GM12878 (cell line): ENCODE measurements around the gene EXD3. TPM values are rescaled to one million over a fixed set of nuclear protein-coding genes. Genes with fewer than 3 reads are reported as not detected.

Source experiments
- ATAC-seq: fragments of 200-7000 bp; cut with Tn5 transposase; 3 replicates; pipeline ENCODE4 v1.9.1; 2020; ENCODE audit warnings: mild to moderate bottlenecking, moderate library complexity
- BruUV-seq: library from RNA; stranded (reverse); fragments of 400-500 nt; replicated peaks from 2 replicates; lab custom pipeline; 2021; lab: Mats Ljungman, UMichigan
- CTCF ChIA-PET: fragments of 300-600 bp; sonication (Branson Sonifier 250); formaldehyde crosslinking; extraction: SDS; loops from one replicate; lab custom pipeline; 2021; ENCODE audit warnings: inconsistent platforms; lab: Yijun Ruan, JAX
- POLR2A ChIA-PET: fragments of 350-600 bp; formaldehyde crosslinking; extraction: SDS; loops from one replicate; lab custom pipeline; 2021; ENCODE audit warnings: inconsistent platforms; lab: Charles Lee
- RAD21 ChIA-PET: fragments of 300-600 bp; sonication (Branson Sonifier 250); formaldehyde crosslinking; loops from one replicate; lab custom pipeline; 2023; ENCODE audit warnings: antibody characterized with exemption; ENCODE audit not compliant: unreplicated experiment; lab: Charles Lee
- SMC1A ChIA-PET: fragments of 300-600 bp; sonication (Branson Sonifier 250); formaldehyde crosslinking; loops from one replicate; lab custom pipeline; 2023; ENCODE audit not compliant: unreplicated experiment, uncharacterized antibody; lab: Charles Lee
- DNase-seq: peaks from one replicate; pipeline ENCODE4 v3.0.0-alpha.2; 2011; ENCODE audit warnings: low read depth, low spot score
- FAIRE-seq: peaks from 3 replicates; lab custom pipeline; 2011; peaks lifted over from hg19 to GRCh38; lab: Jason Lieb, UNC
- H2AFZ ChIP-seq: 2 replicates; pipeline ENCODE4 v1.6.0; 2011; ENCODE audit warnings: low read depth, low read length, control low read depth; ENCODE audit not compliant: control insufficient read depth
- H3K27ac ChIP-seq: 2 replicates; pipeline ENCODE4 v1.5.1; 2011; ENCODE audit warnings: control low read depth; ENCODE audit not compliant: control insufficient read depth, insufficient read depth
- H3K27me3 ChIP-seq, 2 experiments: replicated peaks in 1 of 2; 2 replicates each; pipeline versions ENCODE4 v1.6.0 to v1.6.1; 2011; ENCODE audit warnings: low read length in 1 of 2; ENCODE audit not compliant: control insufficient read depth in 2 of 2, insufficient read depth in 2 of 2
- H3K36me3 ChIP-seq, 2 experiments: 2 replicates each; pipeline ENCODE4 v1.5.1; 2011; ENCODE audit warnings: low read length in 1 of 2; ENCODE audit not compliant: control insufficient read depth in 2 of 2, insufficient read depth in 2 of 2
- H3K4me1 ChIP-seq: 2 replicates; pipeline ENCODE4 v1.6.1; 2011; ENCODE audit warnings: mild to moderate bottlenecking, low read length, moderate library complexity, mixed read lengths; ENCODE audit not compliant: control insufficient read depth, insufficient read depth
- H3K4me2 ChIP-seq: 2 replicates; pipeline ENCODE4 v1.6.0; 2011; ENCODE audit warnings: control low read depth; ENCODE audit not compliant: control insufficient read depth, insufficient read depth
- H3K4me3 ChIP-seq: fragments of 200-600 bp; sonication (generic); 2 replicates; pipeline ENCODE4 v1.5.1; 2016
- H3K79me2 ChIP-seq: 2 replicates; pipeline ENCODE4 v1.6.0; 2011; ENCODE audit warnings: low read length; ENCODE audit not compliant: control insufficient read depth, insufficient read depth
- H3K9ac ChIP-seq: 2 replicates; pipeline ENCODE4 v1.8.0; 2011; ENCODE audit warnings: low read length, control low read depth, mixed read lengths; ENCODE audit not compliant: control insufficient read depth, insufficient read depth
- H3K9me3 ChIP-seq: replicated peaks from 3 replicates; pipeline ENCODE4 v1.5.1; 2011; ENCODE audit warnings: mild to moderate bottlenecking, low read length; ENCODE audit not compliant: control insufficient read depth, insufficient read depth
- H4K20me1 ChIP-seq: 2 replicates; pipeline ENCODE4 v1.6.0; 2011; ENCODE audit not compliant: control insufficient read depth, insufficient read depth
- ASH2L ChIP-seq: fragments of 300-600, 200-600 bp; sonication (generic); IDR thresholded peaks from 2 replicates; pipeline ENCODE4 v1.6.1; 2017; ENCODE audit warnings: low read depth, mild to moderate bottlenecking, borderline replicate concordance
- CBFB ChIP-seq: IDR thresholded peaks from 2 replicates; pipeline ENCODE4 v1.6.1; 2016; ENCODE audit warnings: antibody characterized with exemption, low read depth
- CEBPB ChIP-seq, 2 experiments: fragments of 150-350 bp in 1 of 2; IDR thresholded peaks; 2 replicates each; pipeline ENCODE4 v1.6.1; 2012 to 2014; ENCODE audit warnings: low read depth in 2 of 2, low read length in 2 of 2, borderline replicate concordance in 1 of 2, inconsistent platforms in 1 of 2
- GATAD2B ChIP-seq: fragments of 450-650 bp; conservative IDR thresholded peaks from 2 replicates; pipeline ENCODE4 v1.6.1; 2017; ENCODE audit warnings: low read depth, mild to moderate bottlenecking, moderate library complexity
- IRF4 ChIP-seq: IDR thresholded peaks from 2 replicates; pipeline ENCODE4 v1.6.1; 2011; ENCODE audit warnings: low read depth, low read length
- RCOR1 ChIP-seq: conservative IDR thresholded peaks from 2 replicates; pipeline ENCODE4 v1.6.1; 2012; ENCODE audit warnings: low read depth, low read length, improper control_type of control experiment
- SMARCA5 ChIP-seq: fragments of 450-650 bp; IDR thresholded peaks from 2 replicates; pipeline ENCODE4 v1.6.1; 2017; ENCODE audit warnings: mild to moderate bottlenecking
- TCF12 ChIP-seq: IDR thresholded peaks from 2 replicates; pipeline ENCODE4 v1.6.1; 2011; ENCODE audit warnings: low read depth, mild to moderate bottlenecking, low read length
- ZNF217 ChIP-seq: fragments of 450-650 bp; IDR thresholded peaks from 2 replicates; pipeline ENCODE4 v1.6.1; 2017; ENCODE audit warnings: antibody characterized with exemption, mild to moderate bottlenecking
- WGBS: methylation state at CpG from one replicate; pipeline ENCODE4 v1.1.6; 2016; ENCODE audit warnings: low lambda C conversion rate; ENCODE audit not compliant: insufficient replicate concordance, insufficient coverage; ENCODE audit errors: missing lambda C conversion rate; 5-methylcytosine and 5-hydroxymethylcytosine counted together
- in situ Hi-C: fragments of 300-500 bp; cut with MboI; formaldehyde crosslinking; loops from 9 replicates; pipeline ENCODE4 v1.14.3; 2018; ENCODE audit warnings: mixed read lengths
- intact Hi-C: fragments of 100-400 bp; cut with micrococcal nuclease; formaldehyde crosslinking; loops from one replicate; pipeline ENCODE4 v1.14.2; 2022; ENCODE audit not compliant: unreplicated experiment
- polyA plus RNA-seq, 11 experiments: library from polyadenylated mRNA; depleted of rRNA in 4 of 11; unstranded in 6 of 11; stranded (reverse) in 5 of 11; fragments of >200 nt; fragmentation: Nextera tagmentation in 4 of 11; fragmentation: Illumina TruSeq in 1 of 11; extraction: Ambion mirVana in 4 of 11; extraction: Trizol in 1 of 11; gene quantifications; 1 replicate in 1 of 11; 2 replicates in 10 of 11; pipeline versions ENCODE4 v1.2.1 to v1.2.3, GENCODE V29; 2011 to 2016; ENCODE audit warnings: inconsistent platforms in 2 of 11, missing spikeins in 2 of 11, low read depth in 1 of 11
- total RNA-seq, 4 experiments: library from RNA; depleted of rRNA in 3 of 4; stranded (reverse); fragments of >200 nt in 3 of 4; fragmentation: Illumina TruSeq in 1 of 4; extraction: Trizol in 1 of 4; gene quantifications; 2 replicates each; pipeline versions ENCODE4 v1.2.1 to v1.2.3, GENCODE V29; 2013 to 2021
- TF ChIP-seq, protein P1 (sequence below): fragments of 450-650 bp; IDR thresholded peaks from 2 replicates; pipeline ENCODE4 v1.6.1; 2017; ENCODE audit warnings: mild to moderate bottlenecking, moderate library complexity
- TF ChIP-seq, protein P2 (sequence below): fragments of 450-650 bp; IDR thresholded peaks from 2 replicates; pipeline ENCODE4 v1.6.1; 2017; ENCODE audit warnings: mild to moderate bottlenecking, moderate library complexity
- TF ChIP-seq, protein P3 (sequence below): IDR thresholded peaks from 2 replicates; pipeline ENCODE4 v1.6.1; 2011; ENCODE audit warnings: mild to moderate bottlenecking, low read depth, low read length, moderate library complexity; ENCODE audit not compliant: insufficient replicate concordance

The EXD3 gene
- total and polyA plus RNA-seq, 10 of the 15 experiments (the other 5 are each of a cell fraction or from before 2014, with no cell fraction given) = 0.21 to 7.1 (median 3.6) TPM

DNA sequence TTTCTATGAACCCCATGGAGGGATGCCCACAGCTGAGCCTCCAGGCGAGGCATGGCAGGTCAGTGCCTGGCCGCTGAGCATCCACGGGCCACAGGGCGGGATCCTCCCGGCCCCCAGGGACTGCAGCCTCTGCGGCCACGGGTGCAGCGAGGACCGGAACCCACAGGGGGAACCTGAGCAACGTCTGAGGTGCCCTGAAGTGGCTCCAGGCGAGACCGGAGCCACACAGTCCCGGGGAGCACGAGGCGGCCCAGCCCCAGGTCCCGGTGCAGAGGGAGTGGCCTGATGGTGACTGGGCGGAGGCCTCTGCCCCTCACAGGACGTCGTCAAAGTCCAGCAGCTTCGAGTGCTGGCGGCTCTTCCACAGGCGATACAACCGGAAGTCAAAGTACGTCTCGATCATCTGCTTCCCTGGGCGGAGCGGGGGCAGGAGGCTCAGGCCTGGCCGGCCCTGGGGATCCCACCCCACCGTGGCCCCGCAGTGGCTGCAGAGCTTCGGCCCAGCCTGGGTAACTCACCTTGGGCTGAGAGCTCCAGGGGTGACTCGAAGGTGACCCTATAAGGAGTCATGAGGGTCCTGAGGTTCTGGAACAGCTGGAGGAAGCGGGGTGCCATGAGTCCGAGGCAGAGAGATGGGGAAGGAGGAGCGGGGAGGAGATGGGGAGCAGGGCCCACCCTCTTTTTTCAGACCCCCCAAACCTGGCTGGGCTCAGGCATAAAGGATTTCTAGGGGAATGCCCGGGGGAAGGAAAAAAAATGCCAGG, 26.3 kb upstream of the EXD3 start:
- RAD21 ChIA-PET = no interaction called here
- DNase-seq = no peak
- CTCF ChIA-PET = interaction anchor here (0.5 to 1.1 kb wide), 2 partner anchors 150 to 195 kb away, joined by 3 to 4 read pairs; no protein-coding TSS in a partner anchor
- no peak for FAIRE-seq
- Histone ChIP-seq H3K79me2 (no peaks in the 10 kb centered on the region), H3K36me3 (no peaks in the 10 kb centered on the region), H3K4me1 (peaks cover 9% of the 10 kb centered on the region), H3K27ac (no peak overlapping the region), H3K27me3 (no peaks in the 10 kb centered on the region), H4K20me1 (no peaks in the 10 kb centered on the region), H3K4me3 (no peak overlapping the region), H3K9me3 (no peaks in the 10 kb centered on the region), H3K4me2 (no peak overlapping the region), H2AFZ (no peak overlapping the region), H3K9ac (no peak overlapping the region)
- no peak for TF ChIP-seq TCF12
- TF ChIP-seq, protein P1, sequence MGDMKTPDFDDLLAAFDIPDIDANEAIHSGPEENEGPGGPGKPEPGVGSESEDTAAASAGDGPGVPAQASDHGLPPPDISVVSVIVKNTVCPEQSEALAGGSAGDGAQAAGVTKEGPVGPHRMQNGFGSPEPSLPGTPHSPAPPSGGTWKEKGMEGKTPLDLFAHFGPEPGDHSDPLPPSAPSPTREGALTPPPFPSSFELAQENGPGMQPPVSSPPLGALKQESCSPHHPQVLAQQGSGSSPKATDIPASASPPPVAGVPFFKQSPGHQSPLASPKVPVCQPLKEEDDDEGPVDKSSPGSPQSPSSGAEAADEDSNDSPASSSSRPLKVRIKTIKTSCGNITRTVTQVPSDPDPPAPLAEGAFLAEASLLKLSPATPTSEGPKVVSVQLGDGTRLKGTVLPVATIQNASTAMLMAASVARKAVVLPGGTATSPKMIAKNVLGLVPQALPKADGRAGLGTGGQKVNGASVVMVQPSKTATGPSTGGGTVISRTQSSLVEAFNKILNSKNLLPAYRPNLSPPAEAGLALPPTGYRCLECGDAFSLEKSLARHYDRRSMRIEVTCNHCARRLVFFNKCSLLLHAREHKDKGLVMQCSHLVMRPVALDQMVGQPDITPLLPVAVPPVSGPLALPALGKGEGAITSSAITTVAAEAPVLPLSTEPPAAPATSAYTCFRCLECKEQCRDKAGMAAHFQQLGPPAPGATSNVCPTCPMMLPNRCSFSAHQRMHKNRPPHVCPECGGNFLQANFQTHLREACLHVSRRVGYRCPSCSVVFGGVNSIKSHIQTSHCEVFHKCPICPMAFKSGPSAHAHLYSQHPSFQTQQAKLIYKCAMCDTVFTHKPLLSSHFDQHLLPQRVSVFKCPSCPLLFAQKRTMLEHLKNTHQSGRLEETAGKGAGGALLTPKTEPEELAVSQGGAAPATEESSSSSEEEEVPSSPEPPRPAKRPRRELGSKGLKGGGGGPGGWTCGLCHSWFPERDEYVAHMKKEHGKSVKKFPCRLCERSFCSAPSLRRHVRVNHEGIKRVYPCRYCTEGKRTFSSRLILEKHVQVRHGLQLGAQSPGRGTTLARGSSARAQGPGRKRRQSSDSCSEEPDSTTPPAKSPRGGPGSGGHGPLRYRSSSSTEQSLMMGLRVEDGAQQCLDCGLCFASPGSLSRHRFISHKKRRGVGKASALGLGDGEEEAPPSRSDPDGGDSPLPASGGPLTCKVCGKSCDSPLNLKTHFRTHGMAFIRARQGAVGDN = no peak
- TF ChIP-seq, protein P2, sequence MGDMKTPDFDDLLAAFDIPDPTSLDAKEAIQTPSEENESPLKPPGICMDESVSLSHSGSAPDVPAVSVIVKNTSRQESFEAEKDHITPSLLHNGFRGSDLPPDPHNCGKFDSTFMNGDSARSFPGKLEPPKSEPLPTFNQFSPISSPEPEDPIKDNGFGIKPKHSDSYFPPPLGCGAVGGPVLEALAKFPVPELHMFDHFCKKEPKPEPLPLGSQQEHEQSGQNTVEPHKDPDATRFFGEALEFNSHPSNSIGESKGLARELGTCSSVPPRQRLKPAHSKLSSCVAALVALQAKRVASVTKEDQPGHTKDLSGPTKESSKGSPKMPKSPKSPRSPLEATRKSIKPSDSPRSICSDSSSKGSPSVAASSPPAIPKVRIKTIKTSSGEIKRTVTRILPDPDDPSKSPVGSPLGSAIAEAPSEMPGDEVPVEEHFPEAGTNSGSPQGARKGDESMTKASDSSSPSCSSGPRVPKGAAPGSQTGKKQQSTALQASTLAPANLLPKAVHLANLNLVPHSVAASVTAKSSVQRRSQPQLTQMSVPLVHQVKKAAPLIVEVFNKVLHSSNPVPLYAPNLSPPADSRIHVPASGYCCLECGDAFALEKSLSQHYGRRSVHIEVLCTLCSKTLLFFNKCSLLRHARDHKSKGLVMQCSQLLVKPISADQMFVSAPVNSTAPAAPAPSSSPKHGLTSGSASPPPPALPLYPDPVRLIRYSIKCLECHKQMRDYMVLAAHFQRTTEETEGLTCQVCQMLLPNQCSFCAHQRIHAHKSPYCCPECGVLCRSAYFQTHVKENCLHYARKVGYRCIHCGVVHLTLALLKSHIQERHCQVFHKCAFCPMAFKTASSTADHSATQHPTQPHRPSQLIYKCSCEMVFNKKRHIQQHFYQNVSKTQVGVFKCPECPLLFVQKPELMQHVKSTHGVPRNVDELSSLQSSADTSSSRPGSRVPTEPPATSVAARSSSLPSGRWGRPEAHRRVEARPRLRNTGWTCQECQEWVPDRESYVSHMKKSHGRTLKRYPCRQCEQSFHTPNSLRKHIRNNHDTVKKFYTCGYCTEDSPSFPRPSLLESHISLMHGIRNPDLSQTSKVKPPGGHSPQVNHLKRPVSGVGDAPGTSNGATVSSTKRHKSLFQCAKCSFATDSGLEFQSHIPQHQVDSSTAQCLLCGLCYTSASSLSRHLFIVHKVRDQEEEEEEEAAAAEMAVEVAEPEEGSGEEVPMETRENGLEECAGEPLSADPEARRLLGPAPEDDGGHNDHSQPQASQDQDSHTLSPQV = no peak
- TF ChIP-seq, protein P3, sequence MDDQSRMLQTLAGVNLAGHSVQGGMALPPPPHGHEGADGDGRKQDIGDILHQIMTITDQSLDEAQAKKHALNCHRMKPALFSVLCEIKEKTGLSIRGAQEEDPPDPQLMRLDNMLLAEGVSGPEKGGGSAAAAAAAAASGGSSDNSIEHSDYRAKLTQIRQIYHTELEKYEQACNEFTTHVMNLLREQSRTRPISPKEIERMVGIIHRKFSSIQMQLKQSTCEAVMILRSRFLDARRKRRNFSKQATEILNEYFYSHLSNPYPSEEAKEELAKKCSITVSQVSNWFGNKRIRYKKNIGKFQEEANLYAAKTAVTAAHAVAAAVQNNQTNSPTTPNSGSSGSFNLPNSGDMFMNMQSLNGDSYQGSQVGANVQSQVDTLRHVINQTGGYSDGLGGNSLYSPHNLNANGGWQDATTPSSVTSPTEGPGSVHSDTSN = no peak
- no peak for TF ChIP-seq GATAD2B
- TF ChIP-seq RCOR1 = no peak
- TF ChIP-seq ZNF217 = no peak
- TF ChIP-seq ASH2L = no peak
- no peak for TF ChIP-seq IRF4
- TF ChIP-seq SMARCA5 = no peak
- TF ChIP-seq CBFB = no peak
- no peak for TF ChIP-seq CEBPB (IDR thresholded peaks at IDR 0.05; ENCODE audit: borderline replicate concordance in 1 of 2, low read depth in 2 of 2, low read length in 2 of 2)
- SMC1A ChIA-PET = no interaction called here
- no peak for ATAC-seq
- 73% methylated on average over 36 of the region's 36 CpGs for WGBS
- intact Hi-C loops = no loop called here
- TSS peak; percentile 82 for BruUV-seq
- in situ Hi-C loops = loop anchor here (5.0 kb wide), 1 partner anchor 157 kb away; no protein-coding TSS in a partner anchor
- POLR2A ChIA-PET = interaction anchor here (1.0 kb wide), 1 partner anchor 26 kb away, joined by 3 read pairs; the partner anchor contains the start of genes EXD3 and NOXA1
